DND-41 (cell line): ENCODE data around the gene SRC.

Experiments
- ATAC-seq: fragments of 200-7000 bp; cut with Tn5 transposase; 3 replicates; pipeline ENCODE4 v1.9.1; 2021; ENCODE audit warnings: low read depth; ENCODE audit not compliant: insufficient read depth
- DNase-seq: peaks from one replicate; pipeline ENCODE4 v3.0.0-alpha.2; 2020
- H2AFZ ChIP-seq: 2 replicates; pipeline ENCODE4 v1.6.0; 2012; ENCODE audit warnings: low read depth, low read length
- H3K27ac ChIP-seq: 2 replicates; pipeline ENCODE4 v1.5.1; 2012; ENCODE audit warnings: low read length, inconsistent platforms
- H3K27me3 ChIP-seq: fragments of 200-600 bp; sonication (generic); 2 replicates; pipeline ENCODE4 v1.6.0; 2012; ENCODE audit warnings: low read length, mild to moderate bottlenecking, inconsistent platforms; ENCODE audit not compliant: insufficient read depth, poor library complexity
- H3K36me3 ChIP-seq: 2 replicates; pipeline ENCODE4 v1.5.1; 2012; ENCODE audit warnings: low read length, inconsistent platforms; ENCODE audit not compliant: insufficient read depth
- H3K4me1 ChIP-seq: 2 replicates; pipeline ENCODE4 v1.5.1; 2012; ENCODE audit warnings: mild to moderate bottlenecking, low read length; ENCODE audit not compliant: insufficient read depth
- H3K4me2 ChIP-seq: 2 replicates; pipeline ENCODE4 v1.6.0; 2012; ENCODE audit warnings: mild to moderate bottlenecking, moderate library complexity, low read length, inconsistent platforms; ENCODE audit not compliant: insufficient read depth
- H3K4me3 ChIP-seq, 2 experiments: fragments of 200-600 bp in 1 of 2; shearing (Covaris generic) in 1 of 2; 2 replicates each; pipeline ENCODE4 v1.5.1; 2012 to 2016; ENCODE audit warnings: inconsistent platforms in 2 of 2, low read length in 2 of 2, mild to moderate bottlenecking in 2 of 2, low read depth in 1 of 2, moderate library complexity in 1 of 2
- H3K79me2 ChIP-seq: 2 replicates; pipeline ENCODE4 v1.6.0; 2012; ENCODE audit warnings: low read length, inconsistent platforms; ENCODE audit not compliant: insufficient read depth
- H3K9ac ChIP-seq: 2 replicates; pipeline ENCODE4 v1.6.0; 2012; ENCODE audit warnings: low read depth, mild to moderate bottlenecking, inconsistent platforms, low read length, moderate library complexity
- H3K9me3 ChIP-seq: 2 replicates; pipeline ENCODE4 v1.5.1; 2012; ENCODE audit warnings: low read length, moderate library complexity, mild to moderate bottlenecking, inconsistent platforms; ENCODE audit not compliant: insufficient read depth, severe bottlenecking
- H4K20me1 ChIP-seq: 2 replicates; pipeline ENCODE4 v1.6.0; 2012; ENCODE audit warnings: low read length; ENCODE audit not compliant: insufficient read depth
- EZH2 ChIP-seq: IDR thresholded peaks from 3 replicates; pipeline ENCODE4 v1.6.1; 2012; ENCODE audit warnings: borderline replicate concordance, low read depth, mild to moderate bottlenecking, moderate library complexity, low read length, inconsistent platforms; ENCODE audit not compliant: severe bottlenecking
- TF ChIP-seq, protein P1 (sequence below): IDR thresholded peaks from 2 replicates; pipeline ENCODE4 v1.5.1; 2012; ENCODE audit warnings: borderline replicate concordance, low read length, moderate library complexity, mild to moderate bottlenecking; ENCODE audit not compliant: poor library complexity, severe bottlenecking; ENCODE audit errors: extremely low read depth

SRC gene

DNA sequence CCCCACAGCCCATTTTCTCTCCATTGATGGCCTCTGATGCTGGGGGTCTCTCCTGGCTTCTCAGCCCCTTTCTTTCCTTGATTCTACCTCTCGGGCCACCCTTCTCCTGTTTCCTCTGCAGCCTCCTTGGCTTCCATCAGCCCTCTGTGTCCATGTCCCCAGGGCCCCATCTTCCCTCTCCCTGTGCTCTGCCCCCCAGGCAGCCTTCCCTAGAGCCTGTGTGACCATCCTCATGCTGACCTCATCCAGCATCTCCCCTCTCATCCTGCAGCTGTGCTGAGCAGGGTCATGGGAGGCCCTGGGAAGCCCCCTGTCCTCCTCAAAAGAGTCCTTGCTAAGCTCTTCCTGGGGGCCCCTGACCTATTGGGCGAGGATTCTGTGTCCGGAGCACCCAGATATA is 101.7 kb downstream of the SRC start:
- Histone ChIP-seq H3K36me3 (no peaks in the 10 kb centered on the region), H3K27ac (no peak overlapping the region), H3K4me1 (no peaks in the 10 kb centered on the region), H3K9me3 (no peaks in the 10 kb centered on the region), H3K79me2 (no peaks in the 10 kb centered on the region), H2AFZ (no peak overlapping the region), H3K4me2 (no peak overlapping the region), H3K9ac (no peak overlapping the region), H4K20me1 (no peaks in the 10 kb centered on the region; the same call in 1 of the 2 replicates), H3K4me3 (no peak overlapping the region), H3K27me3 (no peaks in the 10 kb centered on the region)
- no peak for TF ChIP-seq EZH2
- TF ChIP-seq, protein P1, sequence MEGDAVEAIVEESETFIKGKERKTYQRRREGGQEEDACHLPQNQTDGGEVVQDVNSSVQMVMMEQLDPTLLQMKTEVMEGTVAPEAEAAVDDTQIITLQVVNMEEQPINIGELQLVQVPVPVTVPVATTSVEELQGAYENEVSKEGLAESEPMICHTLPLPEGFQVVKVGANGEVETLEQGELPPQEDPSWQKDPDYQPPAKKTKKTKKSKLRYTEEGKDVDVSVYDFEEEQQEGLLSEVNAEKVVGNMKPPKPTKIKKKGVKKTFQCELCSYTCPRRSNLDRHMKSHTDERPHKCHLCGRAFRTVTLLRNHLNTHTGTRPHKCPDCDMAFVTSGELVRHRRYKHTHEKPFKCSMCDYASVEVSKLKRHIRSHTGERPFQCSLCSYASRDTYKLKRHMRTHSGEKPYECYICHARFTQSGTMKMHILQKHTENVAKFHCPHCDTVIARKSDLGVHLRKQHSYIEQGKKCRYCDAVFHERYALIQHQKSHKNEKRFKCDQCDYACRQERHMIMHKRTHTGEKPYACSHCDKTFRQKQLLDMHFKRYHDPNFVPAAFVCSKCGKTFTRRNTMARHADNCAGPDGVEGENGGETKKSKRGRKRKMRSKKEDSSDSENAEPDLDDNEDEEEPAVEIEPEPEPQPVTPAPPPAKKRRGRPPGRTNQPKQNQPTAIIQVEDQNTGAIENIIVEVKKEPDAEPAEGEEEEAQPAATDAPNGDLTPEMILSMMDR, result no peak
- no peak for DNase-seq
- ATAC-seq, result no peak

DNA sequence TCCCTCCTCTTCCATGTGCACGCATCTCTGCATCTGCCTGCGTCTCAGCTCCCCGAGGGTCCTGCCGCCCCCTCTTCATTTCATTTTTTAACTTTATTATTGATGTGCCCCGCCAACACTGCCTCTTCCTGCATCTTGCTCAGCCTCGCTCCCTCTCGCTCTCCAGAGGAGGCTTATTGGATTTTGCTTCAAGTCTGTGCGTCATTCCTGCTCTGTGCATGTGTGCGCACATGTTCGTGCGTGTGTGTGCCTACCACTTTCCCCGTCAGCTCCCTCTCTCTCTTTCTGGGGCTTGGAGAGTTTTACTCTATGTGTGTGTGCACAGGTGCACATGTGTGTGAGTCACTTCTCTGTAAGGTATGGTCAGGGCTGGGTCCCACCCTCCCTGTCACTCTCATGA is 103.3 kb downstream of the SRC start:
- H3K4me1 ChIP-seq, result no peaks in the 10 kb centered on the region
- H3K9me3 ChIP-seq, result peaks cover under 1% of the 10 kb centered on the region
- H3K9ac ChIP-seq, result no peak overlapping the region
- DNase-seq (no peak), ATAC-seq (no peak)
- H4K20me1 ChIP-seq, result no peaks in the 10 kb centered on the region; the same call in 1 of the 2 replicates
- H3K4me3 ChIP-seq, result no peak overlapping the region
- no peak overlapping the region for H3K27ac ChIP-seq
- no peaks in the 10 kb centered on the region for H3K36me3 ChIP-seq
- TF ChIP-seq EZH2, result no peak
- TF ChIP-seq, protein P1, result no peak
- no peak overlapping the region for H3K4me2 ChIP-seq
- H3K27me3 ChIP-seq, result no peaks in the 10 kb centered on the region
- H3K79me2 ChIP-seq, result no peaks in the 10 kb centered on the region
- no peak overlapping the region for H2AFZ ChIP-seq

DNA sequence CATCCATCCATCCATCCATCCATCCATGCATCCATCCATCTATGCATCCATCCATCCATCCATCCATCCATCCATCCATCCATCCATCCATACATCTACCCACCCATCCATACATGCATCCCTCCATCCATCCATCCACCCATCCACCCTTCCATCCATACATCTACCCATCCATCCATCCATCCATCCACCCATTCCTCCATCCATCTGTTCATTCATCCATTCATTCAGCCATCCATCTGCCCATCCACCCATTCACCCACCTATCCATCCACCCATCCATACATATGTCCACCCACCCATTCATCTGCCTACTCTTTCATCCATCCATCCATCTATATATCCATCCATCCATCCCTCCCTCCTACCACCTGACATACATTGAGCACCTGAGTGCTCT is 104.4 kb downstream of the SRC start:
- no peaks in the 10 kb centered on the region for H3K79me2 ChIP-seq
- no peaks in the 10 kb centered on the region for H3K4me1 ChIP-seq
- H3K9me3 ChIP-seq, result peaks cover 9% of the 10 kb centered on the region
- DNase-seq (no peak), ATAC-seq (no peak)
- no peaks in the 10 kb centered on the region; the same call in 1 of the 2 replicates for H4K20me1 ChIP-seq
- H3K4me2 ChIP-seq, result no peak overlapping the region
- TF ChIP-seq EZH2, result no peak
- TF ChIP-seq, protein P1, result no peak
- no peak overlapping the region for H3K9ac ChIP-seq
- no peaks in the 10 kb centered on the region for H3K36me3 ChIP-seq
- H2AFZ ChIP-seq, result no peak overlapping the region
- H3K4me3 ChIP-seq, result no peak overlapping the region
- no peaks in the 10 kb centered on the region for H3K27me3 ChIP-seq
- H3K27ac ChIP-seq, result no peak overlapping the region

DNA sequence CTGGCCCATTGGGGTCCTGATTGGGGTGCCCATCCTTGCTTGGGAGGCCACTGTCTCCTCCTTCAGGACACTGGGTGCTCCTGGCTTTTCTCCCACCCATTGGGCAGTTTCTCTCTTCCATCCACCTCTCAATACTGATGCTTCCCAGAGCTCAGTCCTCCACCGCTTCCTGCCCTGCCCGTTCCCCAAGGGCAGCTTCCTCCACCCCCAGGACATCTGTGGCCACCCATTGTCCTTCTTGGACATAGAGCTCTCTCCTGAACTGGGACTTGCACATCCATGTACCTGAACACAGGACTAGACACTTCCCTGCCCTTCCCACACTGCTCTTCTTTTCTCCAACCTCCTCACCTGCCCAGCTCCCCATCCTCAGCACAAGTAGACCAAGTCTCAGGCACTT is 105.7 kb downstream of the SRC start:
- Histone ChIP-seq H3K4me1 (no peaks in the 10 kb centered on the region), H4K20me1 (no peaks in the 10 kb centered on the region; the same call in 1 of the 2 replicates), H3K9ac (no peak overlapping the region), H3K36me3 (no peaks in the 10 kb centered on the region), H3K9me3 (peaks cover 9% of the 10 kb centered on the region), H3K27me3 (no peaks in the 10 kb centered on the region), H3K79me2 (no peaks in the 10 kb centered on the region), H3K4me2 (no peak overlapping the region), H3K27ac (no peak overlapping the region), H2AFZ (no peak overlapping the region), H3K4me3 (no peak overlapping the region)
- no peak for TF ChIP-seq EZH2
- TF ChIP-seq, protein P1, result no peak
- ATAC-seq (no peak), DNase-seq (no peak)
